Left lung (tissue), 10 donors: ENCODE measurements around the gene PRCD. TPM values are rescaled to one million over a fixed set of nuclear protein-coding genes. Genes with fewer than 3 reads are reported as not detected.
"Not testable (repeated sequence)": the region's sequence is repeated elsewhere in the genome, so short reads cannot be mapped to it uniquely, and the experiment has no call there.

ENCODE experiments used
- ATAC-seq: fragments of 200-7000 bp; cut with Tn5 transposase; one replicate; pipeline ENCODE4 v1.9.1; 2020; ENCODE audit warnings: moderate library complexity
- DNase-seq, 4 donors: peaks; one replicate each; pipeline ENCODE4 v3.0.0-alpha.2; 2013 to 2020
- H3K27ac ChIP-seq, 2 donors: fragments of 200-600 bp; sonication (generic) in 1 of 2; one replicate each; pipeline versions ENCODE4 v1.5.0 to v1.8.0; 2020 to 2021
- H3K27me3 ChIP-seq, 2 donors: fragments of 200-600 bp; sonication (generic) in 1 of 2; one replicate each; pipeline versions ENCODE4 v1.5.0 to v1.8.0; 2020 to 2021
- H3K36me3 ChIP-seq, 2 donors: fragments of 200-600 bp; sonication (generic) in 1 of 2; one replicate each; pipeline versions ENCODE4 v1.5.0 to v1.8.0; 2020 to 2021
- H3K4me1 ChIP-seq, 2 donors: fragments of 200-600 bp; one replicate each; pipeline ENCODE4 v1.8.0; 2021
- H3K4me3 ChIP-seq, 2 donors: fragments of 200-600 bp; sonication (generic) in 1 of 2; one replicate each; pipeline versions ENCODE4 v1.5.0 to v1.8.0; 2020 to 2021; ENCODE audit warnings: mild to moderate bottlenecking in 1 of 2
- H3K9me3 ChIP-seq, 2 donors: fragments of 200-600 bp; sonication (generic) in 1 of 2; one replicate each; pipeline versions ENCODE4 v1.5.0 to v1.8.0; 2020 to 2021
- CTCF ChIP-seq, 2 donors: fragments of 200-600 bp; sonication (generic) in 1 of 2; IDR thresholded peaks; one replicate each; pipeline versions ENCODE4 v1.5.0 to v1.8.0; 2021; ENCODE audit warnings: antibody characterized with exemption in 2 of 2
- intact Hi-C, 2 donors: fragments of 100-400 bp; cut with DNase I; formaldehyde crosslinking; loops; one replicate each; pipeline versions ENCODE4 v1.11.2 to v1.14.2; 2022
- polyA plus RNA-seq, 6 donors: library from polyadenylated mRNA; unstranded; fragments of 120-200 nt; gene quantifications; one replicate each; pipeline ENCODE4 v1.2.1, GENCODE V29; 2013; ENCODE audit not compliant: insufficient read length in 6 of 6
- total RNA-seq, 2 donors: library from RNA; stranded (reverse); fragmentation: NEBNext Ultra II Directional; extraction: Animal tissue kit (Norgen Biotek cat#: 25700); gene quantifications; one replicate each; pipeline ENCODE4 v1.2.1, GENCODE V29; 2021
- donor health status: DM: no; HTN: yes; CAD: no.
- donor health status: DM: no; HTN: no; CAD: no.

PRCD gene
- total and polyA plus RNA-seq, 8 donors = 1.3 to 11.4 (median 8.9) TPM

- intact Hi-C loops = loop anchor here in 1 of 2 donors (10.0 kb wide), 1 partner anchor 158 kb away; the partner anchor contains the start of gene MXRA7
- Histone ChIP-seq H3K4me3 (peak overlapping the region; percentile 81 to 88), H3K9me3 (no peaks in the 10 kb centered on the region), H3K27ac (peak overlapping the region; percentile 95), H3K27me3 (no peaks in the 10 kb centered on the region), H3K4me1 (peaks cover 42 to 51% of the 10 kb centered on the region in 2 donors), H3K36me3 (peaks cover 0 to 2% of the 10 kb centered on the region in 2 donors)
- ATAC-seq (peak; percentile 41), DNase-seq (peak in 1 of 4 donors; percentile 88)
- TF ChIP-seq CTCF (IDR thresholded peaks at IDR 0.05) = no peak
Measured at GRCh38 chr17:76556765-76557367, 17.0 kb downstream of the PRCD start.

- peak; percentile 30 to 65 for TF ChIP-seq CTCF (IDR thresholded peaks at IDR 0.05)
- Histone ChIP-seq H3K4me1 (peaks cover 46 to 55% of the 10 kb centered on the region in 2 donors), H3K27ac (peak overlapping the region; percentile 95), H3K36me3 (peaks cover 0 to 7% of the 10 kb centered on the region in 2 donors), H3K4me3 (peak overlapping the region; percentile 81 to 88), H3K27me3 (no peaks in the 10 kb centered on the region), H3K9me3 (no peaks in the 10 kb centered on the region)
- ATAC-seq (peak; percentile 84), DNase-seq (peak; percentile 95 to 97 (median 96))
- intact Hi-C loops = loop anchor here in 1 of 2 donors (10.0 kb wide), 1 partner anchor 157 kb away; the partner anchor contains the start of gene MXRA7
Measured at GRCh38 chr17:76557368-76558197, 17.7 kb downstream of the PRCD start.

GRCh38 chr17:76558198-76559095, 18.6 kb downstream of the PRCD start:
- DNase-seq (no peak), ATAC-seq (peak; percentile 39)
- intact Hi-C loops = loop anchor here in 1 of 2 donors (10.0 kb wide), 1 partner anchor 156 kb away; the partner anchor contains the start of gene MXRA7
- Histone ChIP-seq H3K27me3 (no peaks in the 10 kb centered on the region), H3K4me3 (peak overlapping the region; percentile 81 to 88), H3K27ac (peak overlapping the region; percentile 95), H3K36me3 (peaks cover 0 to 14% of the 10 kb centered on the region in 2 donors), H3K9me3 (no peaks in the 10 kb centered on the region), H3K4me1 (peaks cover 50 to 64% of the 10 kb centered on the region in 2 donors)
- peak in 1 of 2 donors; percentile 44 for TF ChIP-seq CTCF (IDR thresholded peaks at IDR 0.05)

- not testable (repeated sequence) for ATAC-seq, H3K27me3 ChIP-seq, DNase-seq, H3K9me3 ChIP-seq
- Histone ChIP-seq H3K27ac (peak overlapping the region; percentile 70 to 75), H3K4me3 (peak overlapping the region in 1 of 2 donors; percentile 88), H3K36me3 (peaks cover 0 to 24% of the 10 kb centered on the region in 2 donors), H3K4me1 (peaks cover 50 to 65% of the 10 kb centered on the region in 2 donors)
- intact Hi-C loops = loop anchor here in 1 of 2 donors (10.0 kb wide), 1 partner anchor 155 kb away; the partner anchor contains the start of gene MXRA7
Measured at GRCh38 chr17:76559460-76559859, 19.6 kb downstream of the PRCD start.
